Naive B cell (primary cell): ENCODE data around the gene UST. TPM values are rescaled to one million over a fixed set of nuclear protein-coding genes. Genes with fewer than 3 reads are reported as not detected.
"Not testable (repeated sequence)": the region's sequence is repeated elsewhere in the genome, so short reads cannot be mapped to it uniquely, and the experiment has no call there.

Source experiments
- ATAC-seq, 2 donors: fragments of 150-1000 bp; cut with Tn5 transposase; 2 replicates each; pipeline ENCODE4 v1.10.0; 2021; ENCODE audit warnings: low read depth in 2 of 2, mild to moderate bottlenecking in 2 of 2, moderate library complexity in 2 of 2
- DNase-seq: peaks from one replicate; pipeline ENCODE4 v3.0.0; 2022
- H3K27ac Mint-ChIP-seq, 6 donors: one replicate each; pipeline ENCODE4 v1.8.0; 2020 to 2022; ENCODE audit warnings: mild to moderate bottlenecking in 6 of 6, mixed read lengths in 6 of 6, moderate library complexity in 5 of 6, inconsistent platforms in 2 of 6
- H3K27me3 Mint-ChIP-seq, 3 donors: one replicate each; pipeline ENCODE4 v1.8.0; 2021 to 2022; ENCODE audit warnings: mixed read lengths in 3 of 3, mild to moderate bottlenecking in 1 of 3
- H3K36me3 Mint-ChIP-seq, 2 donors: one replicate each; pipeline ENCODE4 v1.8.0; 2020 to 2022; ENCODE audit warnings: mixed read lengths in 2 of 2, inconsistent platforms in 1 of 2, mild to moderate bottlenecking in 1 of 2
- H3K4me1 Mint-ChIP-seq, 3 donors: one replicate each; pipeline ENCODE4 v1.8.0; 2020 to 2022; ENCODE audit warnings: mixed read lengths in 3 of 3, inconsistent platforms in 1 of 3, mild to moderate bottlenecking in 1 of 3, moderate library complexity in 1 of 3
- H3K4me3 Mint-ChIP-seq, 8 donors: one replicate each; pipeline ENCODE4 v1.8.0; 2020 to 2022; ENCODE audit warnings: mild to moderate bottlenecking in 8 of 8, mixed read lengths in 8 of 8, moderate library complexity in 8 of 8, inconsistent platforms in 2 of 8
- H3K9me3 Mint-ChIP-seq, 7 donors: one replicate each; pipeline ENCODE4 v1.8.0; 2020 to 2022; ENCODE audit warnings: mixed read lengths in 7 of 7, mild to moderate bottlenecking in 5 of 7, inconsistent platforms in 2 of 7, moderate library complexity in 1 of 7
- polyA plus RNA-seq, 6 donors: library from polyadenylated mRNA; unstranded; fragments of 300-500 nt; fragmentation: Illumina TruSeq; gene quantifications; one replicate each; pipeline ENCODE4 v1.2.3, GENCODE V29; 2021; ENCODE audit warnings: low read depth in 6 of 6

UST gene
- polyA plus RNA-seq, 6 donors from 2014 or later = 2.8 to 7.2 (median 5.2) TPM

- Mint-ChIP-seq H3K27me3 (no peaks in the 10 kb centered on the region), H3K9me3 (peaks cover 0 to 2% (median 0%) of the 10 kb centered on the region in 7 donors), H3K4me3 (no peak overlapping the region), H3K4me1 (peaks cover 4 to 20% (median 8%) of the 10 kb centered on the region in 3 donors), H3K36me3 (peaks cover 8 to 16% of the 10 kb centered on the region in 2 donors), H3K27ac (no peak overlapping the region)
- ATAC-seq (no peak), DNase-seq (no peak)
Observed at GRCh38 chr6:148893481-148893880, 146.7 kb downstream of the UST start.

DNA sequence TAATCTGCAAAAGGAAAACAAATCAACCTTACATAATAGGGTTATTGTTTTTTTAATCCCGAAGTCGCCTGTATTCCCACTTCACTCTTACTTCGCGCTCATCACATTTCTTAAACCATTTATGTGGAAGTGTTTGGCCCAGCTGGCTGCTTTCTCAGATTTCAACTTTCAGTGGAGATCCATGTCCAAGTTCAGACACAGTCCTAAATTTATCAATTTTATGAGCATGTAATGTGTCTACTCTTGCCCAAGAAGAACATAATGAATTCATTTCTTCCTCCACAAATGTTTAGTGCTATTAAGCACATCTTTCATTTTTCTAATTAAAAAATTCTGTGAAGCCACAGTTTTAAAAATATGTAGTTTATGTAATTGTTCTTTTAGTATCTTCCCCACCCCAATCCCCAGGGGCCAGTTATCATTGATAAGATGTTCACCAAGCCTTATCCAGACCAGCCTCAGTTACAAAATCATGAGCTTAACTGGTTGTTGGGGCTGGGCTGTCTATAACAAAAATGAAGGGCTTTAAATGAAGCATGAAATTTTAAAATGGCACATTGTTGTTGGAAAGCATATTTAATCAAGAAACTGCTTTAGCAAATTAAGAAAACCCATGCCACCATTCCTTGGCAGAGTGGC, 151.7 kb downstream of the UST start:
- Mint-ChIP-seq H3K9me3 (peaks cover 2 to 8% (median 5%) of the 10 kb centered on the region in 7 donors), H3K4me3 (no peak overlapping the region), H3K4me1 (peaks cover 7 to 22% (median 12%) of the 10 kb centered on the region in 3 donors), H3K36me3 (peaks cover 24 to 25% of the 10 kb centered on the region in 2 donors), H3K27ac (no peak overlapping the region), H3K27me3 (no peaks in the 10 kb centered on the region)
- no peak for ATAC-seq
- no peak for DNase-seq

- Mint-ChIP-seq H3K27ac (peak overlapping the region in 4 of 6 donors; percentile 1 to 95 (median 60)), H3K4me3 (no peak overlapping the region), H3K9me3 (peaks cover 2 to 8% (median 4%) of the 10 kb centered on the region in 7 donors), H3K36me3 (peaks cover 10 to 11% of the 10 kb centered on the region in 2 donors), H3K4me1 (peaks cover 14 to 31% (median 30%) of the 10 kb centered on the region in 3 donors), H3K27me3 (no peaks in the 10 kb centered on the region)
- no peak for ATAC-seq
- no peak for DNase-seq
Observed at GRCh38 chr6:148904896-148905870, 158.4 kb downstream of the UST start.

- ATAC-seq = no peak
- H3K36me3 Mint-ChIP-seq = peaks cover 3 to 4% of the 10 kb centered on the region in 2 donors
Observed at GRCh38 chr6:148905901-148906300, 159.1 kb downstream of the UST start.

DNA sequence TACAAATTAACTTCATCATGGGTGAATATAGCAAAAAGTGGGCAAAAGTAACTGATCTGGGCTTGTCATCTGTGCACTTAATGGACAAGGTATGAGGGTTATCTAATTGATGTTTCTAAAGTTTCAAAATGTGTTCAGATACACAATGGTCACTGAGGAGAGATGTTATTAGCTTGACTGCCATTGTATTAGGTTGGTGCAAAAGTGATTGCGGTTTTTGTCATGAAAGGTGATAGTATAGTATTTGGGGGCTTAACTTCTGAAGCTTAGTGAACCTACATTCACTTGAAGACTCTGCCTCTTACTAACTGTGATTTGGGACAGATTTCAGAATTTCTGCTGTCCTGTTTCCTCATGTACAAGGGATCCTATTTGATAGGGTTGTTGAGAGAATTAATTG, 159.6 kb downstream of the UST start:
- Mint-ChIP-seq H3K27me3 (no peaks in the 10 kb centered on the region), H3K4me1 (peaks cover 15 to 31% (median 25%) of the 10 kb centered on the region in 3 donors), H3K9me3 (no peaks in the 10 kb centered on the region), H3K4me3 (no peak overlapping the region), H3K36me3 (no peaks in the 10 kb centered on the region), H3K27ac (no peak overlapping the region)
- no peak for ATAC-seq
- no peak for DNase-seq

More at GRCh38 chr6:148905901-148906300, 159.1 kb downstream of the UST start:
- peaks cover 16 to 28% (median 24%) of the 10 kb centered on the region in 3 donors for H3K4me1 Mint-ChIP-seq
- no peak for DNase-seq
- peak overlapping the region in 1 of 6 donors; percentile 52 for H3K27ac Mint-ChIP-seq
- peaks cover 0 to 1% (median 0%) of the 10 kb centered on the region in 7 donors for H3K9me3 Mint-ChIP-seq
- H3K27me3 Mint-ChIP-seq = no peaks in the 10 kb centered on the region
- no peak overlapping the region for H3K4me3 Mint-ChIP-seq

GRCh38 chr6:148907573-148907972, 160.7 kb downstream of the UST start:
- H3K4me3 Mint-ChIP-seq = no peak overlapping the region
- ATAC-seq (peak; percentile 39 to 42), DNase-seq (no peak)
- no peaks in the 10 kb centered on the region for H3K36me3 Mint-ChIP-seq
- no peaks in the 10 kb centered on the region for H3K27me3 Mint-ChIP-seq
- H3K4me1 Mint-ChIP-seq = peaks cover 18 to 30% (median 26%) of the 10 kb centered on the region in 3 donors
- no peaks in the 10 kb centered on the region for H3K9me3 Mint-ChIP-seq
- no peak overlapping the region for H3K27ac Mint-ChIP-seq

GRCh38 chr6:148912252-148912651, 165.4 kb downstream of the UST start:
- Mint-ChIP-seq H3K4me3 (no peak overlapping the region), H3K9me3 (peaks cover 0 to 6% (median 0%) of the 10 kb centered on the region in 7 donors), H3K36me3 (peaks cover 0 to 6% of the 10 kb centered on the region in 2 donors), H3K4me1 (peaks cover 9 to 12% (median 11%) of the 10 kb centered on the region in 3 donors), H3K27ac (peak overlapping the region in 2 of 6 donors; percentile 30 to 32), H3K27me3 (no peaks in the 10 kb centered on the region)
- DNase-seq = no peak
- no peak for ATAC-seq

DNA sequence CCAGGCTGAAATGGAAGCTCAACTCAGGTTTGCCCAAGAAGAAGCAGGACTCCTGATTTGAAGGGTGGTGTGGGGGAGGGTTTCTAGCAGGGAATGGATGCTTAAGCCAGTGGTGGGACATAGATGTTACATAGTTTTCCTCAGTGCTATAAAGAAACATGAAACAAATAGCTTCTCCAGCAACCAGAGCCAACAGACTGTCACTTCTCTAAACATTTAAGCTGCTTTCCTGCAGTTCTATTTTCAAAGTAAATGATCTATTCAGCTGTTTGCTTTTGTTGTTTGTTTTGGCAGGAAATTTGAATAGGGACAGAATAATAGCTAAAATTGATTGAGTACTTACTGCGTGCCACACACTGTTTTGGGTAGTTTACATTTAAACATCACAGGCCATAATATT, 169.0 kb downstream of the UST start:
- ATAC-seq (no peak), DNase-seq (no peak)
- Mint-ChIP-seq H3K4me1 (peaks cover 18 to 25% (median 22%) of the 10 kb centered on the region in 3 donors), H3K9me3 (peaks cover 0 to 6% (median 3%) of the 10 kb centered on the region in 7 donors), H3K4me3 (no peak overlapping the region), H3K27ac (no peak overlapping the region), H3K27me3 (no peaks in the 10 kb centered on the region), H3K36me3 (peaks cover 13% of the 10 kb centered on the region in 2 donors)

DNA sequence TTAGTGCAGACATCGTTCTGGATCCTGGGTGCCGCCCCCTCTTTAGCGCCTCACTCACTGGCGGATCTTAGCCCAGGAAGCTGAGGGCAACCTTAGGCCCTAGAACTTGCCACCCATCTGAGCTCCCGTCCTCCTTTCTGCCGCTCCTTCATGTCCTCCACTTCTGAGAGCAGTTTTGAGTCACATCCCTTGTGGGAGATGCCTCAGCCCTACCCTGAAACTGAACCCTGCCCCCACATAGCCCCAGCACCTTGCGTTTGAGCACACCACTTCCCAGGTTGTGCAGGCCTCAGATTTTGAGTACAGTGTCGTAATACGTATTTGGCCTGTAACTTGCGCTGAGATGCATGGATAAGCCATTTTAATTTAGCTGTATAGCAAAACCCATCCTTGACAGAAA, 169.7 kb downstream of the UST start:
- H3K36me3 Mint-ChIP-seq = peaks cover 13 to 17% of the 10 kb centered on the region in 2 donors
- peak overlapping the region in 1 of 6 donors; percentile 40 for H3K27ac Mint-ChIP-seq
- DNase-seq, ATAC-seq, H3K9me3 Mint-ChIP-seq, H3K27me3 Mint-ChIP-seq, H3K4me3 Mint-ChIP-seq: not testable (repeated sequence)
- H3K4me1 Mint-ChIP-seq = peaks cover 15 to 23% (median 16%) of the 10 kb centered on the region in 3 donors

GRCh38 chr6:148924226-148925012, 177.6 kb downstream of the UST start:
- Mint-ChIP-seq H3K36me3 (peaks cover under 1 to 9% of the 10 kb centered on the region in 2 donors), H3K4me1 (peaks cover 4 to 20% (median 8%) of the 10 kb centered on the region in 3 donors), H3K27ac (peak overlapping the region in 2 of 6 donors; percentile 19 to 57), H3K4me3 (no peak overlapping the region), H3K9me3 (no peaks in the 10 kb centered on the region), H3K27me3 (no peaks in the 10 kb centered on the region)
- ATAC-seq (no peak), DNase-seq (no peak)

- Mint-ChIP-seq H3K9me3 (no peaks in the 10 kb centered on the region), H3K36me3 (peaks cover 0 to 5% of the 10 kb centered on the region in 2 donors), H3K27ac (no peak overlapping the region), H3K4me1 (peaks cover 0 to 22% (median 6%) of the 10 kb centered on the region in 3 donors), H3K27me3 (no peaks in the 10 kb centered on the region), H3K4me3 (no peak overlapping the region)
- DNase-seq (no peak), ATAC-seq (no peak)
Observed at GRCh38 chr6:148925701-148926100, 178.9 kb downstream of the UST start.

- Mint-ChIP-seq H3K9me3 (no peaks in the 10 kb centered on the region), H3K4me3 (no peak overlapping the region), H3K36me3 (no peaks in the 10 kb centered on the region), H3K27ac (no peak overlapping the region), H3K4me1 (peaks cover 5 to 29% (median 14%) of the 10 kb centered on the region in 3 donors), H3K27me3 (no peaks in the 10 kb centered on the region)
- DNase-seq = no peak
- no peak for ATAC-seq
Observed at GRCh38 chr6:148926478-148926877, 179.6 kb downstream of the UST start.

GRCh38 chr6:148927586-148927985, 180.8 kb downstream of the UST start:
- Mint-ChIP-seq H3K9me3 (no peaks in the 10 kb centered on the region), H3K36me3 (no peaks in the 10 kb centered on the region), H3K27me3 (no peaks in the 10 kb centered on the region), H3K27ac (peak overlapping the region in 2 of 6 donors; percentile 40 to 58), H3K4me1 (peaks cover 7 to 23% (median 21%) of the 10 kb centered on the region in 3 donors), H3K4me3 (no peak overlapping the region)
- DNase-seq (no peak), ATAC-seq (no peak)
